Lower leg skin (tissue), 4 donors: Measurements from ENCODE around the gene HBD. TPM values are rescaled to one million over a fixed set of nuclear protein-coding genes. Genes with fewer than 3 reads are reported as not detected.

Source experiments
- DNase-seq, 2 donors: peaks; one replicate each; pipeline ENCODE4 v3.0.0-alpha.2; 2019; ENCODE audit warnings: low spot score in 2 of 2
- H3K4me3 ChIP-seq: fragments of 200-600 bp; sonication (generic); 2 replicates; pipeline ENCODE4 v1.5.1; 2017; ENCODE audit warnings: mild to moderate bottlenecking, low read depth; ENCODE audit not compliant: poor library complexity, severe bottlenecking
- POLR2A ChIP-seq, 2 donors: fragments of 450-650 bp; IDR thresholded peaks; one replicate each; pipeline ENCODE4 v1.6.1; 2016 to 2017; ENCODE audit warnings: antibody characterized with exemption in 2 of 2, mild to moderate bottlenecking in 1 of 2, moderate library complexity in 1 of 2
- WGBS, 2 donors: methylation state at CpG; one replicate each; pipeline ENCODE4 v1.1.5; 2018; 5-methylcytosine and 5-hydroxymethylcytosine counted together
- intact Hi-C: fragments of 100-400 bp; cut with DNase I; formaldehyde crosslinking; loops from one replicate; pipeline ENCODE4 v1.15.0; 2023; ENCODE audit warnings: low total_unique reads
- total RNA-seq, 4 donors: library from RNA; depleted of rRNA; stranded (reverse); fragments of >200 nt; gene quantifications; one replicate each; pipeline ENCODE4 v1.1.0, GENCODE V29; 2016
- TF ChIP-seq, protein P1 (sequence below), 3 donors: fragments of 450-650 bp; IDR thresholded peaks; one replicate each; pipeline ENCODE4 v1.5.1; 2016; ENCODE audit warnings: antibody characterized with exemption in 3 of 3, mild to moderate bottlenecking in 3 of 3, moderate library complexity in 2 of 3

The HBD gene
- total RNA-seq, 4 donors from 2014 or later: not detected

DNA sequence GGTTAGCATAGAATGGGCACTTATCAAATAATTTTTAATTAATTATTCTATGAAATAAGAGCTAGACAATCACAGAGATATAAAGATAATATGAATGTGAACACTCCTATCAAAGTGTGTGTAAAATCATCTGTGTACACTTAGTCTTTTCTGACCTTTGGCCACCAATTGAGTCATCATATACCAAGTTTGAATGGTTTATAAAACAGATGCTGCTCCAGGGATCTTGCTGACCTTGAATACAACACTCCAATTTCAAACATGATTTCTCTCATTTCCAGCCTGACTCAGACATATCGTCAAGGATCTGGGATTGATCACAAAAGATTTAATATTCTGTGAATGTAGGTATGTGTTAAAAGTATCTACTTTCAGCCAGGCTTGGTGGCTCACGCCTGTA, 30.9 kb downstream of the HBD start:
- no peak overlapping the region for H3K4me3 ChIP-seq
- intact Hi-C loops: no loop called here
- no peak for TF ChIP-seq POLR2A (IDR thresholded peaks at IDR 0.05)
- TF ChIP-seq, protein P1, sequence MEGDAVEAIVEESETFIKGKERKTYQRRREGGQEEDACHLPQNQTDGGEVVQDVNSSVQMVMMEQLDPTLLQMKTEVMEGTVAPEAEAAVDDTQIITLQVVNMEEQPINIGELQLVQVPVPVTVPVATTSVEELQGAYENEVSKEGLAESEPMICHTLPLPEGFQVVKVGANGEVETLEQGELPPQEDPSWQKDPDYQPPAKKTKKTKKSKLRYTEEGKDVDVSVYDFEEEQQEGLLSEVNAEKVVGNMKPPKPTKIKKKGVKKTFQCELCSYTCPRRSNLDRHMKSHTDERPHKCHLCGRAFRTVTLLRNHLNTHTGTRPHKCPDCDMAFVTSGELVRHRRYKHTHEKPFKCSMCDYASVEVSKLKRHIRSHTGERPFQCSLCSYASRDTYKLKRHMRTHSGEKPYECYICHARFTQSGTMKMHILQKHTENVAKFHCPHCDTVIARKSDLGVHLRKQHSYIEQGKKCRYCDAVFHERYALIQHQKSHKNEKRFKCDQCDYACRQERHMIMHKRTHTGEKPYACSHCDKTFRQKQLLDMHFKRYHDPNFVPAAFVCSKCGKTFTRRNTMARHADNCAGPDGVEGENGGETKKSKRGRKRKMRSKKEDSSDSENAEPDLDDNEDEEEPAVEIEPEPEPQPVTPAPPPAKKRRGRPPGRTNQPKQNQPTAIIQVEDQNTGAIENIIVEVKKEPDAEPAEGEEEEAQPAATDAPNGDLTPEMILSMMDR (IDR thresholded peaks at IDR 0.05): no peak
- DNase-seq: no peak
- WGBS, 2 donors: 69 to 70% methylated on average over 2 of the region's 2 CpGs

DNA sequence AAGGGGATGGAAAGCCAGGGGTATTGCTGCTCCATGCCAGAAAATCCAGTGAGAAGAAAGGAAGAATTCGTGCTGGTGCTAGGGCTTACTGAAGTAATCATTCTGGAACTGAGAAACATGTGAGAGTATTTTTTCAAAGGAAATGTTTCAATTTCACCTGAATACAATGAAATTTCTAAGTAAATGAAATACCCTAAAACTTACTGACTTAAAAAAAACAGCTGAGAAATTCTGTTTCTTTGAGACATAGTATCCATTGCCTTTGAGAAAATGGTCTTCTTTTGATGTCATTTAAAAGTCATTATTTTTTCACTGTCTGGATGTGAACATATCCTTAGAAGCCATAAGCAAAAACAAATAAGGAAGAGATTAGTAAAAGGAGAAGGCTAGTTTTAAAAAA, 33.7 kb downstream of the HBD start, which contains the start of gene OR51V1:
Gene OR51V1 (minus strand): TSS at position 101 of the 400 bp plus-strand sequence. CDS start 0 bp downstream, at position 101.
- WGBS, 2 donors: 30 to 61% methylated on average over 1 of the region's 1 CpG
- intact Hi-C loops: no loop called here
- no peak within 1 kb of the TSS for H3K4me3 ChIP-seq
- no peak for TF ChIP-seq POLR2A (IDR thresholded peaks at IDR 0.05)
- TF ChIP-seq, protein P1 (IDR thresholded peaks at IDR 0.05): no peak
- no peak for DNase-seq

DNA sequence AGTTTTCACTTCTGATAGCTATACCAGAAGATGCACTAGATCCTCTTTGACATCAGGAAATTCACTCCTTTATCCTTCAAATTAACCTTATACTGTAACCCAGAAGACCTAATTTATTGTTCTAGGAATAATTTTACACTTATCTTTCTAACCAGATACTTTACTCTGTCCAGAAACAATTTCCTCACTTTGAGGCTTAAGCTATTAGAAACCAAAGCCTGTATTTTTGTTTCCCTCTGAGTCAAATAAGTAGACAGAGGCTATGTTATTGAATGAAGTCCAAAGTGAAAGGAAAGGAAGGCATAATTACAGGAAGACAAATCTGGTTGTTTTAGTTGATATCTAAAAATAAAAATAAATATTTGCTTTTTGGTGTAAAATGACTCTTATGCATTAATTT, 36.0 kb downstream of the HBD start:
- no peak for TF ChIP-seq POLR2A (IDR thresholded peaks at IDR 0.05)
- TF ChIP-seq, protein P1 (IDR thresholded peaks at IDR 0.05): no peak
- H3K4me3 ChIP-seq: no peak overlapping the region
- intact Hi-C loops: no loop called here
- no peak for DNase-seq

DNA sequence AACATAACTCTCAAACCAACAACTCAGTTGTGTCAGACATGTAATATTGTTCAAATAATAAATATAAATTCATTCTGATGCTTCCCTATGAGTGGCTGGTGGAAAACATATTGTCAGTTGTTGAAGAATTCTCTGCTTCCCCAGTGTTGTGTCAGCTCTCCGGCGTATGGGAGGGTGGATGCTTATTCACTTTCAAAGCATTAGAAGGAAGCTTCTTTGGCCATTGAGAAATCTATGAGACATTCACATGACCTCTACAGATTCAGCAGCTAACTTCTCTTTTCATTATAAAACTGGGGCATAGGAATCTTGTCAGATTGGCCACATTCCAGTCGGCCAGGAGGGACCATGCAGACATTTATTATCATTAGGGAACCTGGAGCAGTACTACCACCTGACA, 36.7 kb downstream of the HBD start:
- 62 to 69% methylated on average over 3 of the region's 3 CpGs for WGBS, 2 donors
- no peak for TF ChIP-seq POLR2A (IDR thresholded peaks at IDR 0.05)
- TF ChIP-seq, protein P1 (IDR thresholded peaks at IDR 0.05): no peak
- DNase-seq: no peak
- no peak overlapping the region for H3K4me3 ChIP-seq
- intact Hi-C loops: no loop called here

DNA sequence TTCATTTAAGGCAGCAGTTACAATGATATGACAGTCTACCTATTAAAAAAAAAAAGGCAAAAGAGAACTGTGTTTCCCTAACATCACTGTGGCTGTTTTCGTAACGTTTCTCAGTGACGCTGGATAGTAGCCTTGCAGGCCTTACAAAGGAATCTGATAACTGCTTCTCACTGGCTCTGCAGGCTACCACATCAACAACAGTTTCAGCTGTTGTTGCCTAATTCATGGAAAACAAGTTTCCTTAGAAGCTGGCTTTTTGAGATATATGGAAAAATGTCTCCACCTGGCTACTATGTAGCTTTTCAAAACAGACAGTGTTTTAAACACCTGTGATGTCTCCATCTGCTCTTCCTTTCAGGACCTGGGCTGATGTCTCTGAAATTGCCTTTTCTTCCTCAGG, 37.6 kb downstream of the HBD start:
- no peak for DNase-seq
- intact Hi-C loops: no loop called here
- WGBS, 2 donors: 49 to 65% methylated on average over 3 of the region's 3 CpGs
- H3K4me3 ChIP-seq: no peak overlapping the region
- TF ChIP-seq, protein P1 (IDR thresholded peaks at IDR 0.05): no peak
- no peak for TF ChIP-seq POLR2A (IDR thresholded peaks at IDR 0.05)

DNA sequence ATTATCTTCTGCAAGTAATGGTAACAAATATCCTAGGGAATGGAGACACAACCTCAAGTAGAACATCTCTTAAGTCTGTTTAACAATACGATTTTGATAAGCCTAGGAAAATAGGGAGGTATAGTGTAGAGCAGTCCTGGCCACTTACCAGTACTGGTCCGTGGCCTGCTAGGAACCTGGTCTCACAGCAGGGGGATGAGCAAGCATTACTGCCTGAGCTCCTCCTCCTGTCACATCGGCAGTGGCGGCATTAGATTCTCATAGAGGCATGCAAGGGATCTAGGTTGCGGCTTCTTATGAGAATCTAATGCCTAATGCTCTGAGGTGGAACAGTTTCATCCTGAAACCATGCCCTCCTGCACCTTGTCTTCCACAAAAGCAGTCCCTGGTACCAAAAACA, 38.2 kb downstream of the HBD start:
- WGBS, 2 donors: 76 to 80% methylated on average over 5 of the region's 5 CpGs
- no peak for DNase-seq
- intact Hi-C loops: no loop called here

More for the DNA sequence above, 38.2 kb downstream of the HBD start:
- H3K4me3 ChIP-seq: no peak overlapping the region
- no peak for TF ChIP-seq POLR2A (IDR thresholded peaks at IDR 0.05)
- TF ChIP-seq, protein P1 (IDR thresholded peaks at IDR 0.05): no peak
